IMR-90 (cell line): ENCODE results near the gene ITGA6. TPM values are rescaled to one million over a fixed set of nuclear protein-coding genes. Genes with fewer than 3 reads are reported as not detected.

Experiments
- ATAC-seq: fragments of 200-7000 bp; cut with Tn5 transposase; 2 replicates; pipeline ENCODE4 v1.9.1; 2020; ENCODE audit warnings: low read depth, mild to moderate bottlenecking, moderate library complexity
- BruUV-seq: library from RNA; stranded (reverse); fragments of 400-500 nt; replicated peaks from 2 replicates; lab custom pipeline; 2021; lab: Mats Ljungman, UMichigan
- CTCF ChIA-PET: fragments of 300-600 bp; formaldehyde crosslinking; extraction: SDS; loops from one replicate; lab custom pipeline; 2021; ENCODE audit warnings: antibody characterized with exemption; lab: Yijun Ruan, JAX
- POLR2A ChIA-PET: fragments of 300-600 bp; sonication (Branson Sonifier 250); formaldehyde crosslinking; loops from one replicate; lab custom pipeline; 2022; ENCODE audit warnings: antibody characterized with exemption; ENCODE audit not compliant: unreplicated experiment; lab: Charles Lee
- DNase-seq: peaks from one replicate; pipeline ENCODE4 v3.0.0; 2013
- H2AFZ ChIP-seq: replicated peaks from 2 replicates; pipeline ENCODE3; 2013; ENCODE audit warnings: low read length, mild to moderate bottlenecking; ENCODE audit not compliant: poor library complexity
- H2AK5ac ChIP-seq: 2 replicates; pipeline ENCODE4 v1.6.1; 2013; ENCODE audit warnings: low read depth, low read length, inconsistent platforms
- H2AK9ac ChIP-seq: replicated peaks from 2 replicates; pipeline ENCODE3; 2013; ENCODE audit warnings: mild to moderate bottlenecking, low read depth, low read length, moderate library complexity; ENCODE audit not compliant: poor library complexity
- H2BK120ac ChIP-seq: 2 replicates; pipeline ENCODE4 v1.6.1; 2013; ENCODE audit warnings: low read depth, low read length, inconsistent platforms
- H2BK15ac ChIP-seq: 3 replicates; pipeline ENCODE4 v1.6.1; 2013; ENCODE audit warnings: low read depth, low read length, inconsistent platforms
- H2BK20ac ChIP-seq: 2 replicates; pipeline ENCODE4 v1.6.1; 2013; ENCODE audit warnings: low read depth, mild to moderate bottlenecking, inconsistent platforms, low read length, moderate library complexity
- H2BK5ac ChIP-seq: 2 replicates; pipeline ENCODE4 v1.6.1; 2013; ENCODE audit warnings: mild to moderate bottlenecking, low read depth, low read length, inconsistent platforms; ENCODE audit not compliant: poor library complexity, severe bottlenecking
- H3K14ac ChIP-seq: replicated peaks from 2 replicates; pipeline ENCODE4 v1.6.1; 2013; ENCODE audit warnings: low read depth, low read length, inconsistent platforms
- H3K18ac ChIP-seq: 2 replicates; pipeline ENCODE4 v1.6.1; 2013; ENCODE audit warnings: low read depth, low read length, control low read depth
- H3K23ac ChIP-seq: 2 replicates; pipeline ENCODE4 v1.6.1; 2013; ENCODE audit warnings: low read depth, low read length, inconsistent platforms
- H3K27ac ChIP-seq: 2 replicates; pipeline ENCODE4 v1.5.1; 2013; ENCODE audit warnings: mild to moderate bottlenecking, control low read depth, low read length; ENCODE audit not compliant: insufficient read depth
- H3K27me3 ChIP-seq: 2 replicates; pipeline ENCODE4 v1.6.1; 2013; ENCODE audit warnings: low read length; ENCODE audit not compliant: control insufficient read depth, insufficient read depth
- H3K36me3 ChIP-seq: 2 replicates; pipeline ENCODE4 v1.6.1; 2013; ENCODE audit warnings: low read length, mixed read lengths; ENCODE audit not compliant: control insufficient read depth, insufficient read depth
- H3K4ac ChIP-seq: 2 replicates; pipeline ENCODE4 v1.6.1; 2013; ENCODE audit warnings: low read depth, low read length, inconsistent platforms
- H3K4me1 ChIP-seq: 2 replicates; pipeline ENCODE4 v1.6.1; 2013; ENCODE audit warnings: low read length, mixed read lengths; ENCODE audit not compliant: control insufficient read depth, insufficient read depth
- H3K4me2 ChIP-seq: 2 replicates; pipeline ENCODE4 v1.6.1; 2013; ENCODE audit warnings: low read depth, mild to moderate bottlenecking, control low read depth, low read length, moderate library complexity
- H3K4me3 ChIP-seq: 2 replicates; pipeline ENCODE4 v1.5.1; 2013; ENCODE audit warnings: low read depth, mild to moderate bottlenecking, control low read depth, low read length, moderate library complexity; ENCODE audit not compliant: insufficient read depth
- H3K56ac ChIP-seq: 2 replicates; pipeline ENCODE4 v1.6.1; 2013; ENCODE audit warnings: low read length, inconsistent platforms; ENCODE audit not compliant: insufficient read depth; ENCODE audit errors: extremely low read depth
- H3K79me1 ChIP-seq, 2 experiments: 2 replicates each; pipeline ENCODE4 v1.6.1; 2013; ENCODE audit warnings: low read length in 2 of 2, inconsistent platforms in 1 of 2, low read depth in 1 of 2
- H3K9ac ChIP-seq: 2 replicates; pipeline ENCODE4 v1.6.1; 2013; ENCODE audit warnings: low read depth, low read length, control low read depth
- H3K9me1 ChIP-seq: 2 replicates; pipeline ENCODE4 v1.6.1; 2013; ENCODE audit warnings: low read length, inconsistent platforms; ENCODE audit not compliant: insufficient read depth
- H3K9me3 ChIP-seq: 2 replicates; pipeline ENCODE4 v1.6.1; 2013; ENCODE audit warnings: low read length; ENCODE audit not compliant: control insufficient read depth, insufficient read depth
- H4K20me1 ChIP-seq: 2 replicates; pipeline ENCODE4 v1.6.1; 2013; ENCODE audit warnings: low read length, inconsistent platforms; ENCODE audit not compliant: insufficient read depth
- H4K5ac ChIP-seq: 2 replicates; pipeline ENCODE4 v1.6.1; 2013; ENCODE audit warnings: mild to moderate bottlenecking, low read depth, low read length, control low read depth
- H4K8ac ChIP-seq, 2 experiments: 2 replicates each; pipeline ENCODE4 v1.6.1; 2013; ENCODE audit warnings: low read depth in 2 of 2, low read length in 2 of 2, control low read depth in 1 of 2, inconsistent platforms in 1 of 2
- H4K91ac ChIP-seq: 2 replicates; pipeline ENCODE4 v1.6.1; 2013; ENCODE audit warnings: low read depth, low read length, inconsistent platforms; ENCODE audit not compliant: insufficient read depth
- BHLHE40 ChIP-seq: fragments of 150-350 bp; IDR thresholded peaks from 2 replicates; pipeline ENCODE4 v1.6.1; 2016; ENCODE audit warnings: mild to moderate bottlenecking, low read depth, low read length
- CEBPB ChIP-seq: IDR thresholded peaks from 2 replicates; pipeline ENCODE4 v1.6.1; 2012; ENCODE audit warnings: low read depth, low read length, improper control_type of control experiment
- CHD1 ChIP-seq: IDR thresholded peaks from 2 replicates; pipeline ENCODE4 v1.6.1; 2012; ENCODE audit warnings: low read depth, low read length, improper control_type of control experiment
- ELK1 ChIP-seq: fragments of 150-350 bp; IDR thresholded peaks from 2 replicates; pipeline ENCODE4 v1.6.1; 2016; ENCODE audit warnings: low read depth, mild to moderate bottlenecking, low read length, moderate library complexity, borderline replicate concordance
- FOS ChIP-seq: fragments of 150-350 bp; IDR thresholded peaks from 2 replicates; pipeline ENCODE4 v1.6.1; 2016; ENCODE audit warnings: low read depth, low read length
- MAFK ChIP-seq: IDR thresholded peaks from 2 replicates; pipeline ENCODE4 v1.6.1; 2012; ENCODE audit warnings: low read depth, low read length, improper control_type of control experiment
- MAZ ChIP-seq: IDR thresholded peaks from 2 replicates; pipeline ENCODE4 v1.6.1; 2012; ENCODE audit warnings: low read depth, mild to moderate bottlenecking, low read length, improper control_type of control experiment, moderate library complexity, borderline replicate concordance
- MXI1 ChIP-seq: IDR thresholded peaks from 2 replicates; pipeline ENCODE4 v1.6.1; 2012; ENCODE audit warnings: low read depth, mild to moderate bottlenecking, low read length, moderate library complexity, borderline replicate concordance
- NFE2L2 ChIP-seq: fragments of 150-350 bp; IDR thresholded peaks from 2 replicates; pipeline ENCODE4 v1.6.1; 2016; ENCODE audit warnings: low read depth, mild to moderate bottlenecking, low read length
- POLR2A ChIP-seq: IDR thresholded peaks from 2 replicates; pipeline ENCODE4 v1.6.1; 2012; ENCODE audit warnings: mild to moderate bottlenecking, low read depth, low read length
- RAD21 ChIP-seq: IDR thresholded peaks from 2 replicates; pipeline ENCODE4 v1.6.1; 2012; ENCODE audit warnings: low read length, improper control_type of control experiment
- RCOR1 ChIP-seq: IDR thresholded peaks from 2 replicates; pipeline ENCODE4 v1.6.1; 2012; ENCODE audit warnings: mild to moderate bottlenecking, low read length, improper control_type of control experiment; ENCODE audit not compliant: insufficient replicate concordance
- RFX5 ChIP-seq: IDR thresholded peaks from 2 replicates; pipeline ENCODE4 v1.8.0; 2012; ENCODE audit warnings: low read depth, mild to moderate bottlenecking, low read length, moderate library complexity
- SMC3 ChIP-seq: fragments of 150-350 bp; IDR thresholded peaks from 2 replicates; pipeline ENCODE4 v1.6.1; 2016; ENCODE audit warnings: low read depth, mild to moderate bottlenecking, antibody characterized with exemption, low read length, moderate library complexity
- USF2 ChIP-seq: fragments of 150-350 bp; IDR thresholded peaks from 2 replicates; pipeline ENCODE4 v1.6.1; 2017; ENCODE audit warnings: mild to moderate bottlenecking, antibody characterized with exemption, low read length, low read depth
- WGBS, 2 experiments: methylation state at CpG; one replicate each; pipeline versions ENCODE4 v1.1.5 to v1.1.7; 2013; ENCODE audit warnings: missing lambda C conversion rate in 2 of 2; ENCODE audit not compliant: insufficient read length in 1 of 2; ENCODE audit errors: extremely low coverage in 2 of 2; 5-methylcytosine and 5-hydroxymethylcytosine counted together
- dilution Hi-C: fragments of 300-500 bp; cut with HindIII; formaldehyde crosslinking; loops from one replicate; pipeline ENCODE4 v1.14.3; 2018; ENCODE audit warnings: low sequenced_read_pairs; ENCODE audit not compliant: unreplicated experiment
- in situ Hi-C: fragments of 300-500 bp; cut with MboI; formaldehyde crosslinking; loops from 3 replicates; pipeline ENCODE4 v1.14.3; 2019; ENCODE audit warnings: low sequenced_read_pairs, inconsistent platforms, mixed read lengths
- intact Hi-C: fragments of 100-400 bp; cut with micrococcal nuclease; formaldehyde crosslinking; loops from 2 replicates; pipeline ENCODE4 v1.10.0; 2022
- polyA plus RNA-seq, 3 experiments: library from polyadenylated mRNA; depleted of rRNA; stranded (reverse); fragments of >200 nt; gene quantifications; 2 replicates each; pipeline ENCODE4 v1.2.3, GENCODE V29; 2012; ENCODE audit warnings: low replicate concordance in 1 of 3
- total RNA-seq: library from RNA; depleted of rRNA; stranded (reverse); fragments of >200 nt; gene quantifications from 2 replicates; pipeline ENCODE4 v1.2.3, GENCODE V29; 2012
- TF ChIP-seq, protein P1 (sequence below): conservative IDR thresholded peaks from 2 replicates; pipeline ENCODE4 v1.5.1; 2012; ENCODE audit warnings: mild to moderate bottlenecking, low read depth, low read length, improper control_type of control experiment

ITGA6 gene
- total and polyA plus RNA-seq, 2 of the 4 experiments (the other 2 are of a cell fraction), result 12.5 to 43.9 TPM

GRCh38 chr2:172402198-172402597 is 25.2 kb upstream of the ITGA6 start:
- Histone ChIP-seq H4K8ac (no peak overlapping the region), H3K9ac (no peak overlapping the region), H3K4ac (no peak overlapping the region), H3K27me3 (peaks cover 3% of the 10 kb centered on the region), H2AK9ac (no peak overlapping the region), H3K79me1 (no peaks in the 10 kb centered on the region), H4K20me1 (no peaks in the 10 kb centered on the region), H2AK5ac (no peak overlapping the region), H4K91ac (no peak overlapping the region), H3K14ac (no peak overlapping the region), H3K18ac (no peak overlapping the region), H3K9me1 (no peaks in the 10 kb centered on the region), H3K4me1 (no peaks in the 10 kb centered on the region), H3K56ac (no peak overlapping the region), H4K5ac (no peak overlapping the region), H3K9me3 (no peaks in the 10 kb centered on the region), H3K4me2 (no peak overlapping the region), H3K4me3 (no peak overlapping the region), H3K23ac (no peak overlapping the region), H2AFZ (no peak overlapping the region), H2BK20ac (no peak overlapping the region), H2BK120ac (no peak overlapping the region), H3K36me3 (no peaks in the 10 kb centered on the region), H2BK15ac (no peak overlapping the region), H2BK5ac (no peak overlapping the region), H3K27ac (no peak overlapping the region)
- POLR2A ChIA-PET, result no interaction called here
- TF ChIP-seq BHLHE40, result no peak
- TF ChIP-seq USF2, result no peak
- TF ChIP-seq MXI1, result no peak
- no peak for TF ChIP-seq FOS
- TF ChIP-seq SMC3, result no peak
- no peak for TF ChIP-seq CHD1
- no peak for TF ChIP-seq MAFK
- no peak for TF ChIP-seq RAD21
- no peak for TF ChIP-seq RFX5
- TF ChIP-seq MAZ, result no peak
- TF ChIP-seq, protein P1, sequence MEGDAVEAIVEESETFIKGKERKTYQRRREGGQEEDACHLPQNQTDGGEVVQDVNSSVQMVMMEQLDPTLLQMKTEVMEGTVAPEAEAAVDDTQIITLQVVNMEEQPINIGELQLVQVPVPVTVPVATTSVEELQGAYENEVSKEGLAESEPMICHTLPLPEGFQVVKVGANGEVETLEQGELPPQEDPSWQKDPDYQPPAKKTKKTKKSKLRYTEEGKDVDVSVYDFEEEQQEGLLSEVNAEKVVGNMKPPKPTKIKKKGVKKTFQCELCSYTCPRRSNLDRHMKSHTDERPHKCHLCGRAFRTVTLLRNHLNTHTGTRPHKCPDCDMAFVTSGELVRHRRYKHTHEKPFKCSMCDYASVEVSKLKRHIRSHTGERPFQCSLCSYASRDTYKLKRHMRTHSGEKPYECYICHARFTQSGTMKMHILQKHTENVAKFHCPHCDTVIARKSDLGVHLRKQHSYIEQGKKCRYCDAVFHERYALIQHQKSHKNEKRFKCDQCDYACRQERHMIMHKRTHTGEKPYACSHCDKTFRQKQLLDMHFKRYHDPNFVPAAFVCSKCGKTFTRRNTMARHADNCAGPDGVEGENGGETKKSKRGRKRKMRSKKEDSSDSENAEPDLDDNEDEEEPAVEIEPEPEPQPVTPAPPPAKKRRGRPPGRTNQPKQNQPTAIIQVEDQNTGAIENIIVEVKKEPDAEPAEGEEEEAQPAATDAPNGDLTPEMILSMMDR, result no peak
- TF ChIP-seq ELK1, result no peak
- no peak for TF ChIP-seq POLR2A
- no peak for TF ChIP-seq CEBPB
- no peak for TF ChIP-seq RCOR1
- no peak for TF ChIP-seq NFE2L2
- BruUV-seq, result no TSS peak
- dilution Hi-C loops (no loop called here), intact Hi-C loops (loop anchor here (5.0 kb wide), 1 partner anchor 40 kb away; no protein-coding TSS in a partner anchor), in situ Hi-C loops (no loop called here)
- CTCF ChIA-PET, result interaction anchor here (0.6 kb wide), 1 partner anchor 199 kb away, joined by 3 read pairs; no protein-coding TSS in a partner anchor
- ATAC-seq (no peak), DNase-seq (no peak)
- whole genome bisulfite sequencing, 2 experiments, result no CpG with 5 or more reads among the region's 1 CpG
